ENCODE results near the gene LILRA5.
"Not testable (repeated sequence)": the region's sequence is repeated elsewhere in the genome, so short reads cannot be mapped to it uniquely, and the experiment has no call there.

The LILRA5 gene

GRCh38 chr19:54302257-54302656 lies 10.7 kb downstream of the LILRA5 start:
- DNase-seq (ENCODE audit: low read depth), result no peak

GRCh38 chr19:54299515-54299914 lies 13.5 kb downstream of the LILRA5 start:
- no peak for DNase-seq (ENCODE audit: low read depth)

- DNase-seq (ENCODE audit: low read depth), result no peak
Measured at GRCh38 chr19:54299126-54299498, 13.9 kb downstream of the LILRA5 start.

GRCh38 chr19:54298357-54299125 lies 14.4 kb downstream of the LILRA5 start:
- DNase-seq (ENCODE audit: low read depth), result no peak

GRCh38 chr19:54297759-54298305 lies 15.1 kb downstream of the LILRA5 start:
- no peak for DNase-seq (ENCODE audit: low read depth)

- DNase-seq (ENCODE audit: low read depth), result no peak
Measured at GRCh38 chr19:54294539-54294938, 18.4 kb downstream of the LILRA5 start.

- not testable (repeated sequence) for DNase-seq (ENCODE audit: low read depth)
Measured at GRCh38 chr19:54289160-54289559, 23.8 kb downstream of the LILRA5 start.

- DNase-seq (ENCODE audit: low read depth), result no peak
Measured at GRCh38 chr19:54287456-54287855, 25.5 kb downstream of the LILRA5 start.

- not testable (repeated sequence) for DNase-seq (ENCODE audit: low read depth)
Measured at GRCh38 chr19:54286283-54286682, 26.7 kb downstream of the LILRA5 start.

GRCh38 chr19:54285427-54286056 lies 27.4 kb downstream of the LILRA5 start:
- DNase-seq (ENCODE audit: low read depth), result not testable (repeated sequence)

GRCh38 chr19:54282686-54283470 lies 30.1 kb downstream of the LILRA5 start:
- no peak for DNase-seq (ENCODE audit: low read depth)

GRCh38 chr19:54281729-54282075 lies 31.3 kb downstream of the LILRA5 start:
- DNase-seq (ENCODE audit: low read depth), result not testable (repeated sequence)

- DNase-seq (ENCODE audit: low read depth), result no peak
Measured at GRCh38 chr19:54281007-54281728, 31.8 kb downstream of the LILRA5 start, which contains the start of gene LILRB2. TSS of gene LILRB2 (minus strand) at chr19:54281110. CDS start at chr19:54280496, 614 bp downstream.

- not testable (repeated sequence) for DNase-seq (ENCODE audit: low read depth)
Measured at GRCh38 chr19:54280441-54280840, 32.5 kb downstream of the LILRA5 start.

GRCh38 chr19:54280025-54280424 lies 32.9 kb downstream of the LILRA5 start:
- not testable (repeated sequence) for DNase-seq (ENCODE audit: low read depth)

- no peak for DNase-seq (ENCODE audit: low read depth)
Measured at GRCh38 chr19:54279406-54279962, 33.5 kb downstream of the LILRA5 start.

- not testable (repeated sequence) for DNase-seq (ENCODE audit: low read depth)
Measured at GRCh38 chr19:54278571-54279195, 34.3 kb downstream of the LILRA5 start.

- not testable (repeated sequence) for DNase-seq (ENCODE audit: low read depth)
Measured at GRCh38 chr19:54278056-54278455, 34.9 kb downstream of the LILRA5 start.

GRCh38 chr19:54277111-54277615 lies 35.8 kb downstream of the LILRA5 start:
- DNase-seq (ENCODE audit: low read depth), result not testable (repeated sequence)

GRCh38 chr19:54275951-54276350 lies 37.0 kb downstream of the LILRA5 start:
- DNase-seq (ENCODE audit: low read depth), result no peak

- DNase-seq (ENCODE audit: low read depth), result not testable (repeated sequence)
Measured at GRCh38 chr19:54274516-54274915, 38.5 kb downstream of the LILRA5 start.

All from activated T-cell treated with anti-CD3 and anti-CD28 coated beads for 48 hours (primary cell).